H9 (cell line): Measurements from ENCODE around the gene KCNA4. TPM values are rescaled to one million over a fixed set of nuclear protein-coding genes. Genes with fewer than 3 reads are reported as not detected.

Experiments
- DNase-seq: peaks from one replicate; pipeline ENCODE4 v3.0.0-alpha.2; 2017
- H2AFZ ChIP-seq: one replicate; pipeline ENCODE4 v1.6.1; 2013; ENCODE audit warnings: mild to moderate bottlenecking, low read length, control low read depth, moderate library complexity
- H2AK5ac ChIP-seq: 2 replicates; pipeline ENCODE4 v1.6.1; 2013; ENCODE audit warnings: low read length, control low read depth, mixed read lengths; ENCODE audit not compliant: insufficient read length
- H2BK120ac ChIP-seq: one replicate; pipeline ENCODE4 v1.6.1; 2013; ENCODE audit warnings: low read depth, mild to moderate bottlenecking, low read length, control low read depth, inconsistent platforms; ENCODE audit not compliant: poor library complexity, severe bottlenecking
- H2BK12ac ChIP-seq: 2 replicates; pipeline ENCODE4 v1.6.1; 2013; ENCODE audit warnings: low read length, control low read depth, mixed read lengths, low read depth; ENCODE audit not compliant: insufficient read length
- H2BK15ac ChIP-seq: 2 replicates; pipeline ENCODE4 v1.6.1; 2013; ENCODE audit warnings: low read depth, low read length, control low read depth
- H2BK20ac ChIP-seq: one replicate; pipeline ENCODE4 v1.6.1; 2013; ENCODE audit warnings: low read depth, mild to moderate bottlenecking, low read length, control low read depth, inconsistent platforms; ENCODE audit not compliant: poor library complexity, severe bottlenecking
- H2BK5ac ChIP-seq: 2 replicates; pipeline ENCODE4 v1.6.1; 2013; ENCODE audit warnings: low read length, control low read depth, mixed read lengths; ENCODE audit not compliant: insufficient read length
- H3K14ac ChIP-seq: 2 replicates; pipeline ENCODE4 v1.6.1; 2013; ENCODE audit warnings: low read length, control low read depth; ENCODE audit not compliant: insufficient read depth
- H3K18ac ChIP-seq: 2 replicates; pipeline ENCODE4 v1.6.1; 2013; ENCODE audit warnings: low read depth, mild to moderate bottlenecking, mixed read lengths, low read length, control low read depth; ENCODE audit not compliant: insufficient read length
- H3K23ac ChIP-seq: 2 replicates; pipeline ENCODE4 v1.6.1; 2013; ENCODE audit warnings: low read length, control low read depth, mixed read lengths, low read depth; ENCODE audit not compliant: insufficient read length
- H3K23me2 ChIP-seq: 2 replicates; pipeline ENCODE4 v1.6.1; 2013; ENCODE audit warnings: low read depth, mild to moderate bottlenecking, mixed read lengths, low read length, control low read depth; ENCODE audit not compliant: insufficient read length, poor library complexity, severe bottlenecking
- H3K27ac ChIP-seq: 2 replicates; pipeline ENCODE4 v1.5.1; 2013; ENCODE audit warnings: low read length, control low read depth, mixed read lengths, low read depth; ENCODE audit not compliant: insufficient read length
- H3K27me3 ChIP-seq: 2 replicates; pipeline ENCODE4 v1.6.1; 2013; ENCODE audit warnings: low read length, control low read depth, inconsistent platforms; ENCODE audit not compliant: insufficient read depth
- H3K4ac ChIP-seq: 2 replicates; pipeline ENCODE4 v1.6.1; 2013; ENCODE audit warnings: low read depth, mild to moderate bottlenecking, control low read depth, inconsistent platforms, low read length, moderate library complexity
- H3K4me1 ChIP-seq: 2 replicates; pipeline ENCODE4 v1.6.1; 2013; ENCODE audit warnings: low read length, control low read depth, inconsistent platforms; ENCODE audit not compliant: insufficient read depth
- H3K4me2 ChIP-seq: 2 replicates; pipeline ENCODE4 v1.6.1; 2013; ENCODE audit warnings: low read length, control low read depth, mixed read lengths; ENCODE audit not compliant: insufficient read length, insufficient read depth
- H3K56ac ChIP-seq: 2 replicates; pipeline ENCODE4 v1.6.1; 2013; ENCODE audit warnings: low read depth, mild to moderate bottlenecking, mixed read lengths, low read length, control low read depth; ENCODE audit not compliant: insufficient read length
- H3K79me1 ChIP-seq: 2 replicates; pipeline ENCODE4 v1.6.1; 2013; ENCODE audit warnings: low read depth, mild to moderate bottlenecking, moderate library complexity, low read length, control low read depth, inconsistent platforms; ENCODE audit not compliant: insufficient read depth, poor library complexity, severe bottlenecking
- H3K79me2 ChIP-seq: 2 replicates; pipeline ENCODE4 v1.6.1; 2013; ENCODE audit warnings: low read length, control low read depth, inconsistent platforms; ENCODE audit not compliant: insufficient read depth
- H3K9ac ChIP-seq: 2 replicates; pipeline ENCODE4 v1.6.1; 2013; ENCODE audit warnings: low read length, control low read depth, mixed read lengths; ENCODE audit not compliant: insufficient read length; ENCODE audit errors: extremely low read depth
- H3K9me3 ChIP-seq: one replicate; pipeline ENCODE4 v1.6.1; 2013; ENCODE audit warnings: low read depth, low read length, inconsistent platforms; ENCODE audit not compliant: control insufficient read depth
- H3T11ph ChIP-seq: one replicate; pipeline ENCODE4 v1.6.1; 2013; ENCODE audit warnings: mild to moderate bottlenecking, low read length, control low read depth, inconsistent platforms
- H4K20me1 ChIP-seq: one replicate; pipeline ENCODE4 v1.6.1; 2013; ENCODE audit not compliant: control insufficient read depth, insufficient read length, insufficient read depth
- H4K5ac ChIP-seq: 2 replicates; pipeline ENCODE4 v1.6.1; 2013; ENCODE audit warnings: low read depth, mild to moderate bottlenecking, mixed read lengths, low read length, control low read depth; ENCODE audit not compliant: insufficient read length
- H4K8ac ChIP-seq: replicated peaks from 2 replicates; pipeline ENCODE4 v1.6.1; 2013; ENCODE audit warnings: low read length, control low read depth, mixed read lengths, low read depth; ENCODE audit not compliant: insufficient read length
- H4K91ac ChIP-seq: 2 replicates; pipeline ENCODE4 v1.6.1; 2013; ENCODE audit warnings: low read depth, mild to moderate bottlenecking, moderate library complexity, mixed read lengths, low read length, control low read depth; ENCODE audit not compliant: insufficient read length
- H3K27ac Mint-ChIP-seq, 3 experiments: 2 replicates in 2 of 3; 3 replicates in 1 of 3; pipeline ENCODE4 v1.8.0; 2020 to 2021; ENCODE audit warnings: mixed read lengths in 3 of 3, mild to moderate bottlenecking in 1 of 3, moderate library complexity in 1 of 3
- H3K27me3 Mint-ChIP-seq: 2 replicates; pipeline ENCODE4 v1.8.0; 2021; ENCODE audit warnings: low read depth, mild to moderate bottlenecking, moderate library complexity, mixed read lengths
- H3K36me3 Mint-ChIP-seq, 3 experiments: 2 replicates in 2 of 3; 3 replicates in 1 of 3; pipeline ENCODE4 v1.8.0; 2020 to 2021; ENCODE audit warnings: low read depth in 3 of 3, mixed read lengths in 3 of 3; ENCODE audit not compliant: insufficient read depth in 1 of 3
- H3K4me1 Mint-ChIP-seq, 2 experiments: 2 replicates each; pipeline ENCODE4 v1.8.0; 2020; ENCODE audit warnings: mixed read lengths in 2 of 2
- H3K4me3 Mint-ChIP-seq, 2 experiments: 2 replicates in 1 of 2; 3 replicates in 1 of 2; pipeline ENCODE4 v1.8.0; 2020 to 2021; ENCODE audit warnings: mild to moderate bottlenecking in 2 of 2, mixed read lengths in 2 of 2, moderate library complexity in 1 of 2
- H3K9me3 Mint-ChIP-seq, 2 experiments: 2 replicates in 1 of 2; 3 replicates in 1 of 2; pipeline ENCODE4 v1.8.0; 2020; ENCODE audit warnings: mild to moderate bottlenecking in 2 of 2, mixed read lengths in 2 of 2, moderate library complexity in 1 of 2
- CTCF ChIP-seq: fragments of 200-600 bp; sonication (generic); conservative IDR thresholded peaks from 3 replicates; pipeline ENCODE4 v1.8.0; 2021; ENCODE audit warnings: antibody characterized with exemption, mild to moderate bottlenecking
- whole genome bisulfite sequencing: extraction: QIAGEN DNeasy Blood & Tissue Kit; methylation state at CpG from one replicate; pipeline ENCODE4 v1.1.7; 2013; ENCODE audit warnings: missing lambda C conversion rate, low lambda C conversion rate, mixed read lengths; ENCODE audit not compliant: insufficient read length; ENCODE audit errors: extremely low coverage; 5-methylcytosine and 5-hydroxymethylcytosine counted together
- total RNA-seq: library from RNA; stranded (reverse); gene quantifications from 2 replicates; pipeline ENCODE4 v1.2.1, GENCODE V29; 2021

The KCNA4 gene
- total RNA-seq, 1 experiment from 2014 or later = not detected

DNA sequence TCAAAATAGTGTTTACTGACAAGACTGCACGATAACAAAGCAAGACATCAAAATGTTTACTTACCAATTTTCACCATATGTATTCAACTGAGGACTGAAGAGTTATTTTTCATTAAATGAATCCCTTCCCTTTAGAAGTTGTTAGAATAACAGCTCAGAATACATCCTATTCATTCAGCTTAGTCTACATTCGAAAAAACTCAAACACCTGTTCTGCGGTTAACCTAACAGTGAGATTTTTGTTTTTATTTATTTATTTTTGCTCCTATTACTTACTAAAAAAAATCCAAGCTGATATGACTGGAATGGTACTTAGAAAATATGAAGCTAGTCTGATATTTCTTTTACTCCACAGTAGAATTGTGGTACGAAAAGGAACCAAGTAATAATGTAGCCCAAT lies 10.0 kb downstream of the KCNA4 start:
- Histone ChIP-seq H3K23me2 (no peaks in the 10 kb centered on the region), H2BK20ac (no peak overlapping the region), H3K14ac (no peak overlapping the region), H2BK12ac (no peak overlapping the region), H2AFZ (no peak overlapping the region), H3K4ac (no peak overlapping the region), H3K9me3 (no peaks in the 10 kb centered on the region), H4K8ac (no peak overlapping the region), H3K79me2 (no peaks in the 10 kb centered on the region), H3K27ac (no peak overlapping the region), H2AK5ac (no peak overlapping the region), H2BK15ac (no peak overlapping the region), H3K23ac (no peak overlapping the region), H4K91ac (no peak overlapping the region), H4K20me1 (no peaks in the 10 kb centered on the region), H3K79me1 (no peaks in the 10 kb centered on the region), H3K9ac (no peak overlapping the region), H3K56ac (no peak overlapping the region), H3K18ac (no peak overlapping the region), H3K4me2 (no peak overlapping the region), H2BK120ac (no peak overlapping the region), H2BK5ac (no peak overlapping the region), H3T11ph (no peak overlapping the region), H3K4me1 (no peaks in the 10 kb centered on the region), H3K27me3 (no peaks in the 10 kb centered on the region; the same call in 1 of the 2 replicates), H4K5ac (no peak overlapping the region)
- no peaks in the 10 kb centered on the region for H3K9me3 Mint-ChIP-seq
- WGBS = no CpG with 5 or more reads among the region's 4 CpGs
- no peaks in the 10 kb centered on the region; a peak in 1 of 7 replicates for H3K36me3 Mint-ChIP-seq
- H3K27me3 Mint-ChIP-seq = peaks cover 59% of the 10 kb centered on the region
- DNase-seq = no peak
- TF ChIP-seq CTCF = no peak
- no peak overlapping the region for H3K27ac Mint-ChIP-seq
- no peak overlapping the region for H3K4me3 Mint-ChIP-seq
- peaks cover 0 to 4% of the 10 kb centered on the region in 2 experiments; a peak in 2 of 4 replicates for H3K4me1 Mint-ChIP-seq
